ENCODE measurements around the gene TMEM72. TPM values are rescaled to one million over a fixed set of nuclear protein-coding genes. Genes with fewer than 3 reads are reported as not detected.

The TMEM72 gene
- total and polyA plus RNA-seq, 2 of the 13 experiments (the other 11 are each of a cell fraction or from before 2014, with no cell fraction given), result 0.04 TPM; not detected in 1

DNA sequence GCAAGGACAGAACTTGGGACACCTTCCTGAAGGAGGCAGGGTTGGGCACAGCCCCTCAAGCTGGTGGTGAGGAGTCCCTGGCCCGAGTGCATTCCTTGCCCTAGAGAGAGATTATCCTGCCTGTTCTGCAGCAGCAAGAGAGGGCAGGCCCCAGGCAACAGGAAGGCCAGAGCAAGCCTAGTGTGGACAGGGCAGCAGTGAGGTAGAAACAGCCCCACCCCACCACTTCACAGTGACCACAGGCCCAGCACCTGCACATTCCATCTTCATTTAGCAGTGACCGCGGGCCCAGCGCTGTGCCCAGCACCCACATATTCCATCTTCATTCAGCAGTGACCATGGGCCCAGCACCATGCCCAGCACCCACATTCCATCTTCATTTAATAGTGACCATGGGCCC lies 16.4 kb upstream of the TMEM72 start:
- Histone ChIP-seq H3K4me1 (ENCODE audit: insufficient read depth, low read length) (no peaks in the 10 kb centered on the region), H3K9ac (ENCODE audit: insufficient read depth, low read depth, low read length) (no peak overlapping the region), H3K9me3 (ENCODE audit: low read length) (no peaks in the 10 kb centered on the region; the same call in 1 of the 2 replicates), H2AFZ (ENCODE audit: low read length) (no peak overlapping the region), H3K36me3 (replicated peaks in 1 of 2; ENCODE audit: control insufficient read depth in 1 of 2, insufficient read depth in 2 of 2, low read length in 2 of 2) (no peaks in the 10 kb centered on the region), H3K27ac (ENCODE audit: extremely low read length, insufficient read depth, low read length) (no peak overlapping the region), H3K4me2 (ENCODE audit: low read depth, low read length) (no peak overlapping the region), H3K4me3 (replicated peaks in 1 of 3; ENCODE audit: insufficient read depth in 1 of 3, low read depth in 2 of 3, low read length in 3 of 3) (no peak overlapping the region), H3K27me3 (ENCODE audit: control insufficient read depth in 1 of 2, insufficient read depth in 2 of 2, low read length in 2 of 2) (peaks cover 2 to 10% of the 10 kb centered on the region in 2 experiments; a peak in 3 of 5 replicates), H3K79me2 (ENCODE audit: insufficient read depth, low read length) (no peaks in the 10 kb centered on the region), H4K20me1 (ENCODE audit: insufficient read depth, low read length) (no peaks in the 10 kb centered on the region)
- DNase-seq (ENCODE audit: low spot score) (no peak), ATAC-seq (no peak), FAIRE-seq (no peak)
- intact Hi-C loops (cut with micrococcal nuclease; ENCODE audit: unreplicated experiment) (no loop called here), in situ Hi-C loops (cut with HindIII; ENCODE audit: extremely low pct_ligation_motif_present, low pct_unique_long_range_greater_than_20kb) (no loop called here)
- POLR2A ChIA-PET, result no interaction called here
- TF ChIP-seq ZNF160 (CRISPR knock-in tag; IDR thresholded peaks at IDR 0.05) (no peak), NR2F2 (IDR thresholded peaks at IDR 0.05; ENCODE audit: borderline replicate concordance, low read depth) (no peak), MZF1 (CRISPR knock-in tag; IDR thresholded peaks at IDR 0.05; ENCODE audit: borderline replicate concordance) (no peak), ATRX (CRISPR knock-in tag; IDR thresholded peaks at IDR 0.05; ENCODE audit: borderline replicate concordance) (no peak), ZIK1 (CRISPR knock-in tag; IDR thresholded peaks at IDR 0.05; ENCODE audit: borderline replicate concordance, low read depth) (no peak), THAP11 (CRISPR knock-in tag; IDR thresholded peaks at IDR 0.05) (no peak), ZNF12 (CRISPR knock-in tag; IDR thresholded peaks at IDR 0.05) (no peak), ZNF33A (CRISPR knock-in tag; IDR thresholded peaks at IDR 0.05; ENCODE audit: borderline replicate concordance) (no peak), ONECUT2 (CRISPR knock-in tag; IDR thresholded peaks at IDR 0.05) (no peak)
- TF ChIP-seq, protein P1, sequence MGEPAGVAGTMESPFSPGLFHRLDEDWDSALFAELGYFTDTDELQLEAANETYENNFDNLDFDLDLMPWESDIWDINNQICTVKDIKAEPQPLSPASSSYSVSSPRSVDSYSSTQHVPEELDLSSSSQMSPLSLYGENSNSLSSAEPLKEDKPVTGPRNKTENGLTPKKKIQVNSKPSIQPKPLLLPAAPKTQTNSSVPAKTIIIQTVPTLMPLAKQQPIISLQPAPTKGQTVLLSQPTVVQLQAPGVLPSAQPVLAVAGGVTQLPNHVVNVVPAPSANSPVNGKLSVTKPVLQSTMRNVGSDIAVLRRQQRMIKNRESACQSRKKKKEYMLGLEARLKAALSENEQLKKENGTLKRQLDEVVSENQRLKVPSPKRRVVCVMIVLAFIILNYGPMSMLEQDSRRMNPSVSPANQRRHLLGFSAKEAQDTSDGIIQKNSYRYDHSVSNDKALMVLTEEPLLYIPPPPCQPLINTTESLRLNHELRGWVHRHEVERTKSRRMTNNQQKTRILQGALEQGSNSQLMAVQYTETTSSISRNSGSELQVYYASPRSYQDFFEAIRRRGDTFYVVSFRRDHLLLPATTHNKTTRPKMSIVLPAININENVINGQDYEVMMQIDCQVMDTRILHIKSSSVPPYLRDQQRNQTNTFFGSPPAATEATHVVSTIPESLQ (CRISPR knock-in tag; conservative IDR thresholded peaks at IDR 0.05), result no peak
- TF ChIP-seq, protein P2, sequence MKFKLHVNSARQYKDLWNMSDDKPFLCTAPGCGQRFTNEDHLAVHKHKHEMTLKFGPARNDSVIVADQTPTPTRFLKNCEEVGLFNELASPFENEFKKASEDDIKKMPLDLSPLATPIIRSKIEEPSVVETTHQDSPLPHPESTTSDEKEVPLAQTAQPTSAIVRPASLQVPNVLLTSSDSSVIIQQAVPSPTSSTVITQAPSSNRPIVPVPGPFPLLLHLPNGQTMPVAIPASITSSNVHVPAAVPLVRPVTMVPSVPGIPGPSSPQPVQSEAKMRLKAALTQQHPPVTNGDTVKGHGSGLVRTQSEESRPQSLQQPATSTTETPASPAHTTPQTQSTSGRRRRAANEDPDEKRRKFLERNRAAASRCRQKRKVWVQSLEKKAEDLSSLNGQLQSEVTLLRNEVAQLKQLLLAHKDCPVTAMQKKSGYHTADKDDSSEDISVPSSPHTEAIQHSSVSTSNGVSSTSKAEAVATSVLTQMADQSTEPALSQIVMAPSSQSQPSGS (CRISPR knock-in tag; IDR thresholded peaks at IDR 0.05), result no peak
- 93% methylated on average over 3 of the region's 4 CpGs for WGBS (ENCODE audit: low lambda C conversion rate)
- CTCF ChIA-PET (ENCODE audit: low intra/inter-chr PET ratio, low total read pairs), result no interaction called here
- BruUV-seq (replicated peaks), result no TSS peak
